Glutamatergic neuron (in vitro differentiated cells): Measurements from ENCODE around the gene MKS1. TPM values are rescaled to one million over a fixed set of nuclear protein-coding genes. Genes with fewer than 3 reads are reported as not detected.

ENCODE experiments used
- DNase-seq: peaks from one replicate; pipeline ENCODE4 v3.0.0; 2022
- H3K27ac Mint-ChIP-seq: one replicate; pipeline ENCODE4 v1.8.0; 2020; ENCODE audit warnings: mild to moderate bottlenecking, mixed read lengths, inconsistent platforms; ENCODE audit not compliant: unreplicated experiment
- H3K27me3 Mint-ChIP-seq: one replicate; pipeline ENCODE4 v1.8.0; 2020; ENCODE audit warnings: mild to moderate bottlenecking, moderate library complexity, mixed read lengths, inconsistent platforms; ENCODE audit not compliant: unreplicated experiment
- H3K36me3 Mint-ChIP-seq: one replicate; pipeline ENCODE4 v1.8.0; 2020; ENCODE audit warnings: mild to moderate bottlenecking, mixed read lengths, inconsistent platforms; ENCODE audit not compliant: unreplicated experiment
- H3K4me1 Mint-ChIP-seq: one replicate; pipeline ENCODE4 v1.8.0; 2020; ENCODE audit warnings: mild to moderate bottlenecking, low read depth, mixed read lengths, inconsistent platforms; ENCODE audit not compliant: unreplicated experiment
- H3K4me3 Mint-ChIP-seq: one replicate; pipeline ENCODE4 v1.8.0; 2020; ENCODE audit warnings: mild to moderate bottlenecking, mixed read lengths, inconsistent platforms; ENCODE audit not compliant: unreplicated experiment
- H3K9me3 Mint-ChIP-seq: one replicate; pipeline ENCODE4 v1.8.0; 2020; ENCODE audit warnings: mild to moderate bottlenecking, moderate library complexity, mixed read lengths, inconsistent platforms; ENCODE audit not compliant: unreplicated experiment
- total RNA-seq: library from RNA; stranded (reverse); fragmentation: NEBNext Ultra II Directional; extraction: Animal tissue kit (Norgen Biotek cat#: 25700); gene quantifications from one replicate; pipeline ENCODE4 v1.2.1, GENCODE V29; 2021; ENCODE audit not compliant: unreplicated experiment
- TF ChIP-seq, protein P1 (sequence below): fragments of 200-600 bp; sonication (generic); IDR thresholded peaks from one replicate; pipeline ENCODE4 v1.5.0; 2021; ENCODE audit not compliant: partially characterized antibody, unreplicated experiment

MKS1 gene
- total RNA-seq, 1 donor from 2014 or later = 41.8 TPM

GRCh38 chr17:58244963-58245362 is 25.9 kb upstream of the MKS1 start:
- Mint-ChIP-seq H3K27me3 (peaks cover 15% of the 10 kb centered on the region), H3K4me1 (no peaks in the 10 kb centered on the region), H3K27ac (no peak overlapping the region), H3K36me3 (peaks cover 8% of the 10 kb centered on the region), H3K4me3 (no peak overlapping the region), H3K9me3 (peaks cover 4% of the 10 kb centered on the region)
- DNase-seq = no peak
- TF ChIP-seq, protein P1, sequence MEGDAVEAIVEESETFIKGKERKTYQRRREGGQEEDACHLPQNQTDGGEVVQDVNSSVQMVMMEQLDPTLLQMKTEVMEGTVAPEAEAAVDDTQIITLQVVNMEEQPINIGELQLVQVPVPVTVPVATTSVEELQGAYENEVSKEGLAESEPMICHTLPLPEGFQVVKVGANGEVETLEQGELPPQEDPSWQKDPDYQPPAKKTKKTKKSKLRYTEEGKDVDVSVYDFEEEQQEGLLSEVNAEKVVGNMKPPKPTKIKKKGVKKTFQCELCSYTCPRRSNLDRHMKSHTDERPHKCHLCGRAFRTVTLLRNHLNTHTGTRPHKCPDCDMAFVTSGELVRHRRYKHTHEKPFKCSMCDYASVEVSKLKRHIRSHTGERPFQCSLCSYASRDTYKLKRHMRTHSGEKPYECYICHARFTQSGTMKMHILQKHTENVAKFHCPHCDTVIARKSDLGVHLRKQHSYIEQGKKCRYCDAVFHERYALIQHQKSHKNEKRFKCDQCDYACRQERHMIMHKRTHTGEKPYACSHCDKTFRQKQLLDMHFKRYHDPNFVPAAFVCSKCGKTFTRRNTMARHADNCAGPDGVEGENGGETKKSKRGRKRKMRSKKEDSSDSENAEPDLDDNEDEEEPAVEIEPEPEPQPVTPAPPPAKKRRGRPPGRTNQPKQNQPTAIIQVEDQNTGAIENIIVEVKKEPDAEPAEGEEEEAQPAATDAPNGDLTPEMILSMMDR = no peak

- TF ChIP-seq, protein P1 = no peak
- Mint-ChIP-seq H3K4me1 (no peaks in the 10 kb centered on the region), H3K27ac (no peak overlapping the region), H3K4me3 (no peak overlapping the region), H3K36me3 (peaks cover 8% of the 10 kb centered on the region), H3K27me3 (peaks cover 13% of the 10 kb centered on the region), H3K9me3 (peaks cover 4% of the 10 kb centered on the region)
- no peak for DNase-seq
Measured at GRCh38 chr17:58242171-58242784, 23.2 kb upstream of the MKS1 start.

DNA sequence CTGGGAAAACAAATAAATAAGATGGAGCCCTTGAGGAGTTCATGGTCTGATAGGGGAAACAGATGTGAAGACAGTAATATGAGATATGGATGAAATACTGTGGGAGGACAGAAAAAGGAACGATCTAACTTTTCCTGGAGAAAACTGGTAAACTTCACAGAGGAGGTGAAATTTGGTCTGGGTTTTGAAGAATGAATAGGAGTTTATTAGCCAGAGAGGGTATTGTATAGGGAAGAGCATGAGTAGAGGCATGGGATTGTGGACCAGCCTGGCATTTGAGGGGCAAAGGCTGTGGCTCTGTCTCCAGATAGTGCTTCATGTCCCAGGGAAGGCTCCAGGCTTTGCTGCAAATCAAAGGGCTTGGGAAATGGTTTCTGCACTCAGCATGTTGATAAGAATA is 20.9 kb upstream of the MKS1 start:
- DNase-seq = no peak

GRCh38 chr17:58238147-58238634 is 19.1 kb upstream of the MKS1 start, which contains the start of gene LPO:
LPO (plus strand) TSS chr17:58238584; CDS start chr17:58242980, 4,396 bp downstream.
- Mint-ChIP-seq H3K27me3 (peaks cover 2% of the 10 kb centered on the region), H3K9me3 (no peaks in the 10 kb centered on the region)
- TF ChIP-seq, protein P1 = no peak

More for the DNA sequence above, 20.9 kb upstream of the MKS1 start:
- Mint-ChIP-seq H3K36me3 (peaks cover 8% of the 10 kb centered on the region), H3K4me3 (no peak overlapping the region), H3K27me3 (peaks cover 12% of the 10 kb centered on the region), H3K27ac (no peak overlapping the region), H3K9me3 (peaks cover 4% of the 10 kb centered on the region), H3K4me1 (no peaks in the 10 kb centered on the region)
- TF ChIP-seq, protein P1 = no peak

GRCh38 chr17:58236394-58236793 is 17.3 kb upstream of the MKS1 start:
- no peak for DNase-seq
- TF ChIP-seq, protein P1 = no peak
- Mint-ChIP-seq H3K27ac (no peak overlapping the region), H3K4me1 (peaks cover 14% of the 10 kb centered on the region), H3K27me3 (peaks cover 1% of the 10 kb centered on the region), H3K36me3 (no peaks in the 10 kb centered on the region), H3K9me3 (no peaks in the 10 kb centered on the region), H3K4me3 (no peak overlapping the region)

More at GRCh38 chr17:58238147-58238634, 19.1 kb upstream of the MKS1 start, which contains the start of gene LPO:
- no peaks in the 10 kb centered on the region for H3K4me1 Mint-ChIP-seq
- H3K4me3 Mint-ChIP-seq = no peak within 1 kb of the TSS
- no peak within 1 kb of the TSS for H3K27ac Mint-ChIP-seq
- peaks cover 4% of the 10 kb centered on the region for H3K36me3 Mint-ChIP-seq
- DNase-seq = no peak
